Pancreas (tissue), 10 donors: ENCODE results near the gene ANO8. TPM values are rescaled to one million over a fixed set of nuclear protein-coding genes. Genes with fewer than 3 reads are reported as not detected.

Experiments
- ATAC-seq, 4 donors: fragments of 200-7000 bp; cut with Tn5 transposase; one replicate each; pipeline versions ENCODE4 v1.8.0 to v1.9.1; 2020; ENCODE audit warnings: mild to moderate bottlenecking in 4 of 4, moderate library complexity in 4 of 4
- DNase-seq, 6 donors: peaks; one replicate each; pipeline ENCODE4 v3.0.0-alpha.2; 2020
- FAIRE-seq: peaks from 2 replicates; lab custom pipeline; 2012; peaks lifted over from hg19 to GRCh38; lab: Jason Lieb, UNC
- H3K27ac ChIP-seq, 4 donors: fragments of 200-600 bp; sonication (generic); 1 replicate in 3 of 4; 2 replicates in 1 of 4; pipeline versions ENCODE4 v1.5.0 to v1.8.0; 2020
- H3K27me3 ChIP-seq, 4 donors: fragments of 200-600 bp; one replicate each; pipeline ENCODE4 v1.8.0; 2021
- H3K36me3 ChIP-seq, 3 donors: fragments of 200-600 bp; sonication (generic) in 1 of 3; one replicate each; pipeline versions ENCODE4 v1.5.0 to v1.8.0; 2020 to 2021
- H3K4me1 ChIP-seq, 3 donors: fragments of 200-600 bp; one replicate each; pipeline ENCODE4 v1.8.0; 2021
- H3K4me3 ChIP-seq, 4 donors: fragments of 200-600 bp; sonication (generic) in 2 of 4; one replicate each; pipeline versions ENCODE4 v1.5.0 to v1.8.0; 2020 to 2021
- H3K9me3 ChIP-seq, 4 donors: fragments of 200-600 bp; one replicate each; pipeline ENCODE4 v1.8.0; 2021
- CTCF ChIP-seq, 4 donors: fragments of 200-600 bp; sonication (generic) in 3 of 4; IDR thresholded peaks; one replicate each; pipeline versions ENCODE4 v1.5.0 to v1.8.0; 2021; ENCODE audit warnings: antibody characterized with exemption in 4 of 4
- WGBS, 2 donors: extraction: QIAGEN DNeasy Blood & Tissue Kit; methylation state at CpG; one replicate each; pipeline ENCODE4 v1.1.7; 2013; 5-methylcytosine and 5-hydroxymethylcytosine counted together
- intact Hi-C, 3 donors: fragments of 100-400 bp; cut with DNase I; formaldehyde crosslinking; loops; one replicate each; pipeline versions ENCODE4 v1.11.1 to v1.14.2; 2022
- polyA plus RNA-seq, 2 donors: library from polyadenylated mRNA; stranded (reverse); fragments of 200-250 nt; gene quantifications; one replicate each; pipeline ENCODE4 v1.2.3, GENCODE V29; 2013
- total RNA-seq, 6 donors: library from RNA; stranded (reverse); fragmentation: NEBNext Ultra II Directional in 4 of 6; extraction: Animal tissue kit (Norgen Biotek cat#: 25700) in 4 of 6; gene quantifications; one replicate each; pipeline versions ENCODE4 v1.2.1 to v1.2.4, GENCODE V29; 2021 to 2023
- donor health status: healthy with polysubstance abuse.
- donor health status: DM: no; HTN: no; CAD: no; lungs with moderate emphysema.
- donor health status: DM: no; HTN: no; CAD: no.
- donor health status: control.
- donor health status: control.
- donor health status: Bipolar disorder and iron deficiency.
- donor health status: DM: yes; HTN: yes; CAD: no.
- donor health status: DM: no; HTN: no; CAD: no.
- donor health status: DM: no; HTN: no; CAD: no.
- donor health status: DM: yes; HTN: yes; CAD: no.

ANO8 gene
- total and polyA plus RNA-seq, 8 donors: 4.9 to 19.0 (median 6.3) TPM

GRCh38 chr19:17324357-17325114 is 10.1 kb downstream of the ANO8 start:
- no peak overlapping the region for H3K27ac ChIP-seq
- peaks cover 0 to 6% (median 0%) of the 10 kb centered on the region in 3 donors for H3K4me1 ChIP-seq
- DNase-seq (no peak), FAIRE-seq (no peak), ATAC-seq (no peak)
- intact Hi-C loops: no loop called here
- H3K9me3 ChIP-seq: no peaks in the 10 kb centered on the region
- no peaks in the 10 kb centered on the region for H3K27me3 ChIP-seq
- H3K4me3 ChIP-seq: no peak overlapping the region
- H3K36me3 ChIP-seq: peaks cover 0 to 12% (median 11%) of the 10 kb centered on the region in 3 donors
- no peak for TF ChIP-seq CTCF (IDR thresholded peaks at IDR 0.05)
- WGBS, 2 donors: 90 to 94% methylated on average over 26 to 28 of the region's 28 CpGs

GRCh38 chr19:17323964-17324332 is 10.7 kb downstream of the ANO8 start:
- no peak overlapping the region for H3K27ac ChIP-seq
- 65 to 72% methylated on average over 7 of the region's 7 CpGs for WGBS, 2 donors
- intact Hi-C loops: no loop called here

GRCh38 chr19:17323300-17323963 is 11.2 kb downstream of the ANO8 start:
- H3K9me3 ChIP-seq: no peaks in the 10 kb centered on the region
- TF ChIP-seq CTCF (IDR thresholded peaks at IDR 0.05): no peak
- intact Hi-C loops: no loop called here
- H3K36me3 ChIP-seq: peaks cover 0 to 12% (median 11%) of the 10 kb centered on the region in 3 donors
- DNase-seq (no peak), FAIRE-seq (no peak), ATAC-seq (no peak)
- H3K4me3 ChIP-seq: no peak overlapping the region
- no peaks in the 10 kb centered on the region for H3K27me3 ChIP-seq
- H3K27ac ChIP-seq: no peak overlapping the region
- H3K4me1 ChIP-seq: no peaks in the 10 kb centered on the region
- 55 to 57% methylated on average over 23 to 56 of the region's 56 CpGs for WGBS, 2 donors

More at GRCh38 chr19:17323964-17324332, 10.7 kb downstream of the ANO8 start:
- FAIRE-seq: no peak
- no peaks in the 10 kb centered on the region for H3K27me3 ChIP-seq
- H3K9me3 ChIP-seq: no peaks in the 10 kb centered on the region
- peaks cover 0 to 3% (median 0%) of the 10 kb centered on the region in 3 donors for H3K4me1 ChIP-seq
- no peak for ATAC-seq
- H3K4me3 ChIP-seq: no peak overlapping the region
- DNase-seq: no peak
- H3K36me3 ChIP-seq: peaks cover 0 to 12% (median 11%) of the 10 kb centered on the region in 3 donors
- TF ChIP-seq CTCF (IDR thresholded peaks at IDR 0.05): no peak

- FAIRE-seq (no peak), ATAC-seq (no peak), DNase-seq (no peak)
- Histone ChIP-seq H3K27ac (no peak overlapping the region), H3K27me3 (no peaks in the 10 kb centered on the region), H3K36me3 (peaks cover 0 to 12% (median 11%) of the 10 kb centered on the region in 3 donors), H3K4me3 (no peak overlapping the region), H3K4me1 (no peaks in the 10 kb centered on the region), H3K9me3 (no peaks in the 10 kb centered on the region)
- no peak for TF ChIP-seq CTCF (IDR thresholded peaks at IDR 0.05)
- intact Hi-C loops: no loop called here
- WGBS, 2 donors: 79 to 85% methylated on average over 10 of the region's 10 CpGs
Measured at GRCh38 chr19:17322854-17323253, 11.8 kb downstream of the ANO8 start.
